ENCODE measurements around the gene NOX3.

The NOX3 gene

DNA sequence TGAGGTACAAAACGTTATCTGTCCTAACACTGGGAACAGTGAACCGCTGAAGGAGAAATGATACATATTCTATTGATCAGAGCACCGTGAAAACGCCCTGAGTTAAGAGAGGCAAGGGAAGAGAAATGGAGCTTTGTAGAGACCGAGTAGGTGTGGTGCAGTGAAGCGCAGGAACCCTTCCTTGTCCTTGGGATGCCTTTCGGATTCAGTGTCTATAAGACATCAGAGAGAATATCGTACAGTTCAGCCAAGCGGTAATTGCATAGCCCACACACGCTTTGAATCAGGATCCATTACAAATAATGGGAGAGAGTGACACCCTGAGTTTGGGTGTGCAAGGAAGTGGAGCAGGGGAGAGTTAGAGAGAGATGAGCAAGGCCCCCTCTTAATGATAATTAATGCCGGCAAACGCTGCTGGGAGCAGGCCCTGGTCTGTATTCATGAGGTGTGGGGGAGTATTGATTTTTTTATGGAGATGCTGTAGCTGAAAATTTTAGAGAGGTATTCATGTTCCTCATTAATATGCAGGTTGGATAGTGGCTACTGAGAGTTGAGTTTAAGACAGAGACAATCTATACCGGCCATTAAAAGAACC is 20.7 kb downstream of the NOX3 start:
- Histone ChIP-seq H3K27me3 (no peaks in the 10 kb centered on the region), H3K4me1 (peaks cover 27% of the 10 kb centered on the region), H3K27ac (no peak overlapping the region), H3K36me3 (no peaks in the 10 kb centered on the region), H3K4me3 (no peak overlapping the region), H4K20me1 (no peaks in the 10 kb centered on the region), H3K9ac (no peak overlapping the region), H3K9me3 (no peaks in the 10 kb centered on the region; the same call in 1 of the 2 replicates), H3K4me2 (no peak overlapping the region)
- TF ChIP-seq Cebpa-rat (IDR thresholded peaks at IDR 0.05), result no peak

DNA sequence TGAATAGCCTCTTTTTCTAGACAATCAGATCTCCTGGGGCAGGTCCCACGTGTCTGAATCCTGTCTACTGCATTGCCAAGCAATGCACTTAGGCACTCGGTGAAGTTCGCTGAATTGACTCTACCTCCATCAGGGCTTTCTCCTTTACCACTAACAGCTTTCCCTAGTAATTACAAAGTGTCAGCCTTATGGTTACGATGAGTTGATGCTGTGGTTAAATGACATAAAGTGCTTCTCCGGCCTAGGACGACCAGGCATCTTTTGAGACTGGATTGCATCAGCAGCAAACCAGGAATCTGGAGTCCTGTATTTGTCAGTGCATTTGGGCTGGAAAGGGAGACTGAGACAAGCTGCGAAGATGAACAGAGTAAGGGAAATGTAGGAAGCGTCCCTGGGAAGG is 21.5 kb downstream of the NOX3 start:
- H3K4me2 ChIP-seq, result no peak overlapping the region
- peaks cover 19% of the 10 kb centered on the region for H3K4me1 ChIP-seq
- no peaks in the 10 kb centered on the region for H3K27me3 ChIP-seq
- H3K9ac ChIP-seq, result no peak overlapping the region
- no peaks in the 10 kb centered on the region for H3K36me3 ChIP-seq
- TF ChIP-seq Cebpa-rat (IDR thresholded peaks at IDR 0.05), result no peak
- no peaks in the 10 kb centered on the region; the same call in 1 of the 2 replicates for H3K9me3 ChIP-seq
- no peaks in the 10 kb centered on the region for H4K20me1 ChIP-seq
- no peak overlapping the region for H3K4me3 ChIP-seq
- H3K27ac ChIP-seq, result no peak overlapping the region

DNA sequence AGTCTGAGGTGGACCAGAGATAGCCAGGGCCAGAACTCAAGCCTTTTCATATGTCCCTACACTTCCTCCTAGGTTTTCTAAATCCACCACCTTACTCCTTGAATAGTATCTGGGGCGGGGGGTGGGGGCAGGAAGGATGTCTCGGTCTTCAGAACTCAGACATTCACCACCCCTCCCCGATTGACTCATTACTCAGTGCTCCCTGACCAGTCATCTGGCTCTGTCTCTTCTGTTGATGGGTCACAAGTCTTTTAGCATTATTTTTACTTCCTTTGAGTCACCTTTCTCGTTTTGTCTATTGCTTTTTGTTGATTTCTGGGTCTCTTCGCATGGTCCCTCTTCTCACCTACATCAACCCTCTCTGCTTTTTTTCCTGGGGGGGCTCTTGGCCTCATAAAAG is 23.3 kb downstream of the NOX3 start:
- H3K27me3 ChIP-seq, result no peaks in the 10 kb centered on the region
- no peaks in the 10 kb centered on the region for H4K20me1 ChIP-seq
- TF ChIP-seq Cebpa-rat (IDR thresholded peaks at IDR 0.05), result no peak
- no peaks in the 10 kb centered on the region for H3K36me3 ChIP-seq
- no peaks in the 10 kb centered on the region; the same call in 1 of the 2 replicates for H3K9me3 ChIP-seq
- no peak overlapping the region for H3K4me3 ChIP-seq
- H3K4me1 ChIP-seq, result peaks cover 7% of the 10 kb centered on the region; the same call in 1 of the 2 replicates
- H3K27ac ChIP-seq, result no peak overlapping the region
- no peak overlapping the region for H3K9ac ChIP-seq
- H3K4me2 ChIP-seq, result no peak overlapping the region

DNA sequence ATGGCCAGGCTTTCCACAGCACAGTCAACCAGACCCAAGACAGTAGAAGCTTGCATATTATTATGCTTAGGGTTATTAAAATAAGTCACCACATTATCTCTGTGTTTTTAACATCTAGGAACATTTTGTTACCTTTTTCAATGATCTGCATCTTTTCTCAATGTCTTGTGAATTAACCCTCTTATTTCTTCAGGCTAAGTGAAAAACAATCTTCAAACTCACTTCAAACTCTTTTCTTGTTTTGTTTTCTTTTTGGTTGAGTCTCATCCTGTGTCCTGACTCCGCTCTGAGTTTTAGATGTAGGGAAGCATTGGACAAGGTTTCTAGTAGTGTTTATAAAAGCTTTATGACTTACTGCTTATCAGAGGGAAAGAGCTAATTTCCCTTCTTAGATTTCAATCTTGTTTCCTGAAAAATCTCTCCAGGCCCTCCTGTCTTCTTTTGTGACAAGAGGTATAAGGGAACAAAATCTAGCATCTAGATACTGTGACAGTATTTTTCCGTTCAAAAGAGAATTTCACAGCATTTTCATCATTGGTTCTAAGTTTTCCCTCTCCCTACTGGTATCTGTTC is 26.2 kb downstream of the NOX3 start:
- Histone ChIP-seq H3K9me3 (no peaks in the 10 kb centered on the region; the same call in 1 of the 2 replicates), H4K20me1 (no peaks in the 10 kb centered on the region), H3K4me3 (no peak overlapping the region), H3K27ac (no peak overlapping the region), H3K27me3 (no peaks in the 10 kb centered on the region), H3K9ac (no peak overlapping the region), H3K4me1 (peaks cover 7% of the 10 kb centered on the region; the same call in 1 of the 2 replicates), H3K4me2 (no peak overlapping the region), H3K36me3 (no peaks in the 10 kb centered on the region)
- TF ChIP-seq Cebpa-rat (IDR thresholded peaks at IDR 0.05), result no peak

DNA sequence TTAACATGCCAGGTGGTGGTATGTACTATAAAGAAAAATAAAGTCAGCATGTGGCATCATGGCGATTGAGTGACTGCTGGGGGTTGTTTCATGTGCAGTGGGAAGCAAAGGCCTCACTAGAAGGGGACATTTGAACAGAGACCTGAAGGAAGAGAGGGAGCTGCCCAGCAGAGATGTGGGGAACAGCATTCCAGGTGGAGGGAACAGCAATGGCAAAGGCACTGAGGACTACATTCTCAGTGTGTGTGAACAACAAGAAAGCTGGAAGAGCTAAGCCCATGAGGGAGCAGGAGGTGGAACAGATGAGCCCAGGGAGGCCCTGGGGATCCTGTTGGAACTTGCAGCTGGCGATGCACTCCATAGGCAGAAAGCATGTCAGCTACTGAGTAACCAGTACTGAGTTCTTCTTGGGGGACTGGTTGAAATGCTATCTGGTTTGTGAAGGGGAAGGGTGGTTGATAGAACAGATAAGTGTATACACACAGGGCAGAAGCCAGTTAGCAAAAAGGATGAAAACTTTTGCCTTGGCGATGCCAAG is 29.2 kb downstream of the NOX3 start:
- no peaks in the 10 kb centered on the region for H4K20me1 ChIP-seq
- TF ChIP-seq Cebpa-rat (IDR thresholded peaks at IDR 0.05), result no peak

DNA sequence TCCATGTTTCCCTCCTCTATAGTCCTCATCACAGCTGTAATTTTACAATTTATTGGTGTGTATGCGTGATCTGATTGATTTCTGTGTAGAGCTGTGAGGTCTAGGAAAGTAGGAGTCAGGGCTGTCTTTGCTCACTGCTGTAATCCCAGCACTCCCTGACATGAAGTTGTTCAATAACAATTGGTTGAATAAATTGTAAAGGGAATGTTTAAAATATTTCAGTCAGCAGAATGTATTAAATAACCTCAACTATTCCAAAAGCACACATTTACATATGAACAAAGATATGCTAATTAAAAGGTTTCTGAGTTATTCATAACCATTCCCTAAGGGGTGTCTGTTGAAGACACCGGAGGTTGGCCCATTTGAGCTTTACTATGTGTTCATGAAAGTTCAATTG is 31.5 kb downstream of the NOX3 start:
- Histone ChIP-seq H3K4me3 (no peak overlapping the region), H3K36me3 (no peaks in the 10 kb centered on the region), H3K27me3 (no peaks in the 10 kb centered on the region), H3K27ac (no peak overlapping the region), H4K20me1 (no peaks in the 10 kb centered on the region), H3K9me3 (0 out of 2 replicates have a peak, but pooled peaks cover 4% of the 10 kb centered on the region), H3K4me2 (no peak overlapping the region), H3K4me1 (peaks cover 23% of the 10 kb centered on the region), H3K9ac (no peak overlapping the region)
- TF ChIP-seq Cebpa-rat (IDR thresholded peaks at IDR 0.05), result no peak

More for the DNA sequence above, 29.2 kb downstream of the NOX3 start:
- Histone ChIP-seq H3K9ac (no peak overlapping the region), H3K4me3 (no peak overlapping the region), H3K36me3 (no peaks in the 10 kb centered on the region), H3K4me2 (no peak overlapping the region), H3K27ac (no peak overlapping the region), H3K4me1 (peaks cover 6% of the 10 kb centered on the region), H3K27me3 (no peaks in the 10 kb centered on the region), H3K9me3 (0 out of 2 replicates have a peak, but pooled peaks cover 4% of the 10 kb centered on the region)

DNA sequence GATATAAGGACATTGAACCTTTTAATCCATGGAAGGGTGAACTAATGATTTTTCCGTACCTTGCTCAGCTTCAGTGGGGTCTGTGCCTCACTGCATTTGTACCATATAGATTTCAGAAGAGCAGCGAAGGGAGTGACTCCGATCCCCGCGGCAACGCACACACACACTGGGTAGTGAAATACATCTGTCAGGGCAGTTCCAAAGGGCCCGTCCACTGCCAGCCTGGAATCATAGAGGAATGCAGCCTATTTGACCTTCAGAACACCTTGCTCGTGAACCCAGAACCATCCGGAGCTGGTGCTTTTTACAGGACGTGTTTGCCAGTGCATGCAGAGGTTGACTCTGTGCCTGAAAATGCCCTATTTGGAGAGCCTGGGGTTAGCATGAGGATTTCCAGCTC is 33.0 kb downstream of the NOX3 start:
- TF ChIP-seq Cebpa-rat (IDR thresholded peaks at IDR 0.05), result no peak
- H3K4me1 ChIP-seq, result peaks cover 37% of the 10 kb centered on the region
- H3K4me2 ChIP-seq, result no peak overlapping the region
- H3K27me3 ChIP-seq, result no peaks in the 10 kb centered on the region
- H3K4me3 ChIP-seq, result no peak overlapping the region
- no peak overlapping the region for H3K9ac ChIP-seq
- 0 out of 2 replicates have a peak, but pooled peaks cover 4% of the 10 kb centered on the region for H3K9me3 ChIP-seq
- H3K36me3 ChIP-seq, result no peaks in the 10 kb centered on the region
- no peaks in the 10 kb centered on the region for H4K20me1 ChIP-seq
- no peak overlapping the region for H3K27ac ChIP-seq

DNA sequence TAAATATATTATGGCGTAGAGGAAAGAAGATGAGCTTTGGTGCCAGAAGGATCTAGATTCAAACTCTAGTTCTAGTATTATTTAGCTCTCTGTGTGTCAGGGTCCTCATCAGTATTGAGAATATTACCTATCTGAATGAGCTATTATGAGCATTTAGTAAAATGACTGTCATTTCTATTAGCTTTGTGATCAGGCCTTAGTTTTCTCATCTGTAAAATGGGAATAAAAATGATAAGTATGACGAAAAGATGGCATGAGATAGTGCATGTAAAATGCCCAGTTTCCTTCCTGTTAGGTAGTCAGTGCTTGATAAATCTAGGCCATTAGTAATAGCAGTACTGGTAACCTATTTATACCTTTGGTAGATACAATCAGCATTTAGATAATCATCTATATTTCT is 35.1 kb downstream of the NOX3 start:
- H3K36me3 ChIP-seq, result no peaks in the 10 kb centered on the region
- H3K4me3 ChIP-seq, result no peak overlapping the region
- no peak overlapping the region for H3K9ac ChIP-seq
- H4K20me1 ChIP-seq, result no peaks in the 10 kb centered on the region
- peaks cover 45% of the 10 kb centered on the region for H3K4me1 ChIP-seq
- no peaks in the 10 kb centered on the region for H3K27me3 ChIP-seq
- no peak overlapping the region for H3K4me2 ChIP-seq
- H3K27ac ChIP-seq, result no peak overlapping the region
- TF ChIP-seq Cebpa-rat (IDR thresholded peaks at IDR 0.05), result no peak
- H3K9me3 ChIP-seq, result 0 out of 2 replicates have a peak, but pooled peaks cover 4% of the 10 kb centered on the region

DNA sequence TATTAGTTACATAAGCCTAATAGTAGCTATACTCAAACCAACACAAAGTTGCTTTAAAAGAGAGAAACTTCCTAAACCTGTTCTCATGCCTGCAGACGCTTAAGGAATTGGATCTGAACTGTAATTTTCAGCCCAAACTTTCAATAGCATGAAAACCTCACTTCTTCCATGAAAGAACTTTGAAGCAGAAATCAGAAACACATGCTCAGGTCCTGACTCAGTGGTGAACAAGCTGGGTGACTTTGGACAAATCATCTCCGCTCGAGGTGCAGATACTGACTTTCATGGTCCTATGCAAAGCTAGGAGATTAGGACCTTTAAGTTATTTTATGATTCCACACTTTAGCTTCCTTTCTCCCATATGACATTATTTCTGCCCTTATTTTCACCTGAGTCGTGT is 36.5 kb downstream of the NOX3 start:
- Histone ChIP-seq H3K27me3 (no peaks in the 10 kb centered on the region), H3K9me3 (0 out of 2 replicates have a peak, but pooled peaks cover 4% of the 10 kb centered on the region), H4K20me1 (no peaks in the 10 kb centered on the region), H3K4me2 (peak overlapping the region; percentile 76), H3K27ac (peak overlapping the region; percentile 47), H3K9ac (no peak overlapping the region), H3K4me1 (peaks cover 45% of the 10 kb centered on the region), H3K4me3 (no peak overlapping the region), H3K36me3 (no peaks in the 10 kb centered on the region)
- TF ChIP-seq Cebpa-rat (IDR thresholded peaks at IDR 0.05), result no peak

DNA sequence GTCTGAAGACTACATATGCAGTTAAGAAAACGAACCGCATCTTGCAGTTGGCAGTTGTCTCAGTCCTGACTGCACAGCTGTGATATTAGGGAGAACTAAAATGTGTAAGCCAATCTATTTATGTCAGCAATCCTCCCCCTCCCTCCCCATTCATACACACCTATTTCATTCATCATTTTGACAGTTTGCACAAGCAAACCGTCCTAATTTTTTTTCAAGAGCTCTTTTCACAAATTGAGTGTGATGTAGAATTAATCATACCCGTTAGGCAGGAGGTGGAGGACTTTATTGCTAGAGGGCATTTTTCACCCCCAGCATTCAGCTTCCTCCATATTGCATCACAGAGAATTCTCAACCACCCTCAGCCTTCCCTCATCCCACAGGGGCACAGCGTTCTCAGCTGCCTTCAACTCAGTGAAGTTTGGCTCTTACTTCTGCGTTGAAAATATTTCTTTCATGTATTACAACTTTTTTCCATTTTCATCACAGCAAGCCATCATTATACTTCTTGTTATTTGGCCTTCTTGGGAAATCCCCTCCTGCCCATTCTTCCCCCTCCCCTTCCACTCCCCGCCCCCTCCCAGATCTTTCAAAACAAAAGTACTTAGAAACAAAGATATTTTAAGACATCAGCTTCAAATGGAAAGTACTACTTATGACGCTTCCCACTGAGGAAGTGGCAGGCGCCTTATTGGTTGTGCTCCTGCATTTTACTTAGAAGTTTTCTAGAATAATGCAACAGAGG is 37.5 kb downstream of the NOX3 start:
- peak overlapping the region; percentile 46 for H3K9ac ChIP-seq
- no peaks in the 10 kb centered on the region for H3K27me3 ChIP-seq
- H3K4me2 ChIP-seq, result peak overlapping the region; percentile 76
- H4K20me1 ChIP-seq, result no peaks in the 10 kb centered on the region
- TF ChIP-seq Cebpa-rat (IDR thresholded peaks at IDR 0.05), result peak; percentile 63; the same call in 1 of the 2 replicates
- H3K4me3 ChIP-seq, result peak overlapping the region; percentile 38
- H3K4me1 ChIP-seq, result peaks cover 45% of the 10 kb centered on the region
- H3K9me3 ChIP-seq, result 0 out of 2 replicates have a peak, but pooled peaks cover 4% of the 10 kb centered on the region
- H3K36me3 ChIP-seq, result no peaks in the 10 kb centered on the region
- H3K27ac ChIP-seq, result peak overlapping the region; percentile 62
